ENCODE results near the gene ALDH3B1. TPM values are rescaled to one million over a fixed set of nuclear protein-coding genes. Genes with fewer than 3 reads are reported as not detected.

Gene ALDH3B1
- total and polyA plus RNA-seq, 10 of the 15 experiments (the other 5 are each of a cell fraction or from before 2014, with no cell fraction given) = 0.03 to 0.37 (median 0.17) TPM; not detected in 3

- TF ChIP-seq ASH2L (IDR thresholded peaks at IDR 0.05; ENCODE audit: borderline replicate concordance, low read depth) (no peak), FOS (IDR thresholded peaks at IDR 0.05; ENCODE audit: borderline replicate concordance, extremely low read depth, insufficient read length) (no peak)
These were observed 587 bp upstream of the ALDH3B1 start (continued) for GRCh38 chr11:68009391-68010089.

DNA sequence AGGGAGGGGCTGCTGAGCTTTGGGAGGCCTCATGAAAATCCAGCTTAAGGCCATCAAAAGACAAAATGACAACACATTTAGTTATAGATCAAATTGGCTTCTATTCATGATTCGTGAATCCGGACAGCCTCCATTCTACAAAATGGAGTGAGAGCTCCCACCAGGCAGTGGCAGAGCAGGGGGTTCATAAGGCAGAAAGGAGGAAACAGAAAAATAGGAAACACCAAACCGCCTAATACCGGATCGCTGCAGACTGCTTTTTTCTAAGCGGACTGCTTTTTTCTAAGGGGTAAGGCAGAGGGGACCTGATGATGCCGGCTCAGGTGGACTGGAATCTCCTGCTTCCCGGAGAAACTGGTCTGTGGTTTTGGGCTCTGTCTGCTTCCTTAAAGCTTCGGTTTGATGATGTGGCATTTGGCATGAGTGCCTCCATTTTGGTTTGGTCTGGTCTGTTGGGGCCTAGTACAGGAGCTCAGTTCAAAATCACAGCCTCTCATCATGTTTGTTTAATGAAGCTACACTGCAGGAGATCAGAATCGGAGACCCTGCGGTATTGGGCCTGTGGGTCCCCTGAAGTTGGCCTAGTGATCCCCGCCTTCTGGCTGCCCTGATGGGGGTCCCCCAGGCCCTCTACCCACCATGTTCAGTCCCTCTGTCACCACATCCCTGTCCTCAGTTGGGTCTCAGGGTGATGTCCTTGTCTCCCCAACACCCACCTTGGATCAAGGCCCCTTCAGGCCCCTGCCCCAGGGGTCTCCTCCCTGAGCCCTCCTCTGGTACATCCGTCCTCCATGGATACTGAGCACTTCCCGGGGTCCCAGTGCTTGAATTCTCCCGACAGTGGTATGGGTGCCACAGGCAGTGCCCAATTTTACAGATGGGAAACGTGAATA, 1.2 kb downstream of the ALDH3B1 start:
- CTCF ChIA-PET = interaction anchor here (3.0 to 4.6 kb wide), 3 partner anchors 194 to 286 kb away, joined by 10 to 57 read pairs (median 25); no protein-coding TSS in a partner anchor
- intact Hi-C loops (cut with micrococcal nuclease; ENCODE audit: unreplicated experiment) = no loop called here
- DNase-seq (ENCODE audit: low read depth, low spot score) = no peak
- no peak overlapping the region for H3K4me3 ChIP-seq
- 57% methylated on average over 16 of the region's 16 CpGs for WGBS (ENCODE audit: insufficient coverage, insufficient replicate concordance, low lambda C conversion rate, missing lambda C conversion rate)
- no peak for FAIRE-seq
- POLR2A ChIA-PET = interaction anchor here (0.5 to 0.7 kb wide), 2 partner anchors 191 to 198 kb away, joined by 3 read pairs; no protein-coding TSS in a partner anchor
- BruUV-seq (replicated peaks) = no TSS peak
- H3K4me2 ChIP-seq (ENCODE audit: control insufficient read depth, insufficient read depth) = no peak overlapping the region
- no peak overlapping the region for H3K9ac ChIP-seq (ENCODE audit: control insufficient read depth, insufficient read depth, low read length)
- peaks cover 19% of the 10 kb centered on the region for H3K4me1 ChIP-seq (ENCODE audit: control insufficient read depth, insufficient read depth, low read length)
- no peaks in the 10 kb centered on the region for H3K27me3 ChIP-seq (replicated peaks in 1 of 2; ENCODE audit: control insufficient read depth in 2 of 2, insufficient read depth in 2 of 2, low read length in 1 of 2)
- H3K27ac ChIP-seq (ENCODE audit: control insufficient read depth, insufficient read depth) = no peak overlapping the region
- RAD21 ChIA-PET (ENCODE audit: unreplicated experiment) = interaction anchor here (1.0 to 1.7 kb wide), 2 partner anchors 8 to 17 kb away, joined by 3 to 5 read pairs; no protein-coding TSS in a partner anchor
- H3K36me3 ChIP-seq (ENCODE audit: control insufficient read depth in 2 of 2, insufficient read depth in 2 of 2, low read length in 1 of 2) = no peaks in the 10 kb centered on the region
- SMC1A ChIA-PET (ENCODE audit: uncharacterized antibody, unreplicated experiment) = interaction anchor here (0.8 to 1.6 kb wide), 3 partner anchors 26 to 200 kb away, joined by 3 read pairs; no protein-coding TSS in a partner anchor
- in situ Hi-C loops (cut with MboI) = no loop called here
- no peak overlapping the region for H2AFZ ChIP-seq (ENCODE audit: control insufficient read depth, low read depth, low read length)
- no peaks in the 10 kb centered on the region for H4K20me1 ChIP-seq (ENCODE audit: control insufficient read depth, insufficient read depth)
- ATAC-seq = no peak
- H3K79me2 ChIP-seq (ENCODE audit: control insufficient read depth, insufficient read depth, low read length) = no peaks in the 10 kb centered on the region
- no peaks in the 10 kb centered on the region for H3K9me3 ChIP-seq (replicated peaks; ENCODE audit: control insufficient read depth, insufficient read depth, low read length)
- TF ChIP-seq ZNF592 (IDR thresholded peaks at IDR 0.05) (no peak), MEF2A (IDR thresholded peaks at IDR 0.05; ENCODE audit: insufficient read depth, low read depth, low read length) (no peak), SMC3 (IDR thresholded peaks at IDR 0.05; ENCODE audit: borderline replicate concordance, low read length) (no peak), ZNF622 (IDR thresholded peaks at IDR 0.05) (no peak), RB1 (IDR thresholded peaks at IDR 0.05; ENCODE audit: borderline replicate concordance) (no peak), FOXM1 (IDR thresholded peaks at IDR 0.05; ENCODE audit: low read depth, low read length) (no peak), SIX5 (IDR thresholded peaks at IDR 0.05; ENCODE audit: low read depth, low read length, severe bottlenecking) (no peak)
- TF ChIP-seq, protein P1, sequence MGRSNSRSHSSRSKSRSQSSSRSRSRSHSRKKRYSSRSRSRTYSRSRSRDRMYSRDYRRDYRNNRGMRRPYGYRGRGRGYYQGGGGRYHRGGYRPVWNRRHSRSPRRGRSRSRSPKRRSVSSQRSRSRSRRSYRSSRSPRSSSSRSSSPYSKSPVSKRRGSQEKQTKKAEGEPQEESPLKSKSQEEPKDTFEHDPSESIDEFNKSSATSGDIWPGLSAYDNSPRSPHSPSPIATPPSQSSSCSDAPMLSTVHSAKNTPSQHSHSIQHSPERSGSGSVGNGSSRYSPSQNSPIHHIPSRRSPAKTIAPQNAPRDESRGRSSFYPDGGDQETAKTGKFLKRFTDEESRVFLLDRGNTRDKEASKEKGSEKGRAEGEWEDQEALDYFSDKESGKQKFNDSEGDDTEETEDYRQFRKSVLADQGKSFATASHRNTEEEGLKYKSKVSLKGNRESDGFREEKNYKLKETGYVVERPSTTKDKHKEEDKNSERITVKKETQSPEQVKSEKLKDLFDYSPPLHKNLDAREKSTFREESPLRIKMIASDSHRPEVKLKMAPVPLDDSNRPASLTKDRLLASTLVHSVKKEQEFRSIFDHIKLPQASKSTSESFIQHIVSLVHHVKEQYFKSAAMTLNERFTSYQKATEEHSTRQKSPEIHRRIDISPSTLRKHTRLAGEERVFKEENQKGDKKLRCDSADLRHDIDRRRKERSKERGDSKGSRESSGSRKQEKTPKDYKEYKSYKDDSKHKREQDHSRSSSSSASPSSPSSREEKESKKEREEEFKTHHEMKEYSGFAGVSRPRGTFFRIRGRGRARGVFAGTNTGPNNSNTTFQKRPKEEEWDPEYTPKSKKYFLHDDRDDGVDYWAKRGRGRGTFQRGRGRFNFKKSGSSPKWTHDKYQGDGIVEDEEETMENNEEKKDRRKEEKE (IDR thresholded peaks at IDR 0.05) = no peak
